ENCODE measurements around the gene DBNDD1.
A peak's percentile ranks its signal among the peaks of the same experiment; 100 is the strongest.

The DBNDD1 gene

GRCh38 chr16:89981414-89981813 is 37.8 kb downstream of the DBNDD1 start:
- no peak for TF ChIP-seq CTCF (conservative IDR thresholded peaks at IDR 0.05)
- no peak overlapping the region for H3K27ac ChIP-seq

GRCh38 chr16:89974870-89975269 is 44.4 kb downstream of the DBNDD1 start:
- H3K27ac ChIP-seq = no peak overlapping the region

GRCh38 chr16:89973654-89974335 is 45.5 kb downstream of the DBNDD1 start:
- peak overlapping the region; percentile 63; the same call in 1 of the 2 replicates for H3K27ac ChIP-seq

More at GRCh38 chr16:89974870-89975269, 44.4 kb downstream of the DBNDD1 start:
- TF ChIP-seq CTCF (conservative IDR thresholded peaks at IDR 0.05) = no peak

DNA sequence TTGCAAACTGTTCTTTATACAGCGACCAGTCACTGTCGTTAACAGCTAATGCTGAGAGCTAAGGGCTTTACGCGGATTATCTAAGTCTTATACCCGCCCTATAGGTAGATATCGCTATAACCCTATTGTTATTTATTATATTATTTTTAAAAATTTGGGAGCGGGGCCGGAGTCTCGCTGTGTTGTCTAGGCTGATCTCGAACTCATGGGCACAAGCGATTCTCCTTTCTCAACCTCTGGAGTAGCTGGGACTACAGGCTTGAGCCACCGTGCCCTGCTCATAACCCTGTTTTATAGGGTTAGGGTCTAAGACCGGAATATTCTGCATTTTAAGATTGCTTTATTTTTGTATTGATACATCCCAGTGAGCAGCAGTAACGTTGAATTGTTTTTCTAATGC is 46.0 kb downstream of the DBNDD1 start:
- TF ChIP-seq CTCF (conservative IDR thresholded peaks at IDR 0.05) = no peak
- H3K27ac ChIP-seq = peak overlapping the region; percentile 63

More at GRCh38 chr16:89973654-89974335, 45.5 kb downstream of the DBNDD1 start:
- no peak for TF ChIP-seq CTCF (conservative IDR thresholded peaks at IDR 0.05)

DNA sequence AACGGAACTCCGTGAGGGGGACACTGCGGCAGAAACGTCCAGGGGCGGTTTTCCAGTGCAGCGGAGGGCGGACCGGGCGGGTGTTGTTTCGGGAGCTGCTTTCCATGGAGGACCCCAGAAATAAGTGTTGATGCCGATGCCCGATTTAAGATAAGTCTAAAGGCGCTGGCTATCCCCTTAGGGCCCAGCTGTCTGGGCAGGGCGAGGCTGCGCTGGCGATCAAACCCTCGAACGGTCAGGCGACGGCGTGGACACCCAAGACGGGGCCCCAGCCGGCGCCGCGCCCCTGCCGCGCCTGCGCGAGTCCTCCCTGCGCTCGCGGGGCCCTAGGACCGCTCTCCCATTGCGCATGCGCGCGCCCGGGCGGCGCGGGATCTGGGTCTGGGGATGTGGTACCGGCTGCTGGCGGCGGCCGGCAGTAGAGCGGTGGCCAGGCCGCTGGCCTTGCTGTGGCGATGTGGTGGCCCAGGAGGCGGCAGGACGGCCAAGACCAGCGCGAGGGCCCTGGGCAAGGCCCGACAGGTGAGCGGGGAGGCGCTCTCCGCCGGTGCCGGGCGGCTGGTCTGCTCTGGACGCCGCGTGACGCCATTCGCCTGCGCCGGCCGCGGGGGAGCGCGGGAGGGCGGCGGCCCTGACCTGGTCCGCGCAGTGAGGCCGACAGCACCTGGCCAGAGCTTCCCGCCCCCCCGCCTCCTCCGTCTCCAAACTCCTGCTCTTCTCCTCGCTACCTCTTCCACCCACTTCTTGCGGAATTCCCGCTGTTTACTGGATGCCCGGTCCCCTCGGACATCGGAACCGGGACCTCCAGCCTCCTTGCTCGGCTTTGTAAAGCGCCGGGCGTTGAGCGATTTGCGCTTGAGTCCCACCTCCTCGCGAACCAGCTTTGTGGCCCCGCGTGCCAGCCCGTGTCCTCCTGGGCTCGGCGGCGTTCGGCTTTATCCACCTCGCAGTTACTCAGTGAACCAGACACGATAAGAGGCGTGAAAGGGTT is 46.7 kb downstream of the DBNDD1 start:
- no peak for TF ChIP-seq CTCF (conservative IDR thresholded peaks at IDR 0.05)
- peak overlapping the region; percentile 63 for H3K27ac ChIP-seq

- peak overlapping the region; percentile 63 for H3K27ac ChIP-seq
- TF ChIP-seq CTCF (conservative IDR thresholded peaks at IDR 0.05) = no peak
Measured at GRCh38 chr16:89971495-89972243, 47.6 kb downstream of the DBNDD1 start.
